ENCODE measurements around the gene ITK.

ITK gene

GRCh38 chr5:157180374-157181264, at the start of gene ITK:
Gene ITK (plus strand): TSS chr5:157180840. CDS start chr5:157180978, 138 bp downstream.
- peak; percentile 89 for DNase-seq

GRCh38 chr5:157130925-157131324, 49.7 kb upstream of the ITK start:
- DNase-seq = no peak

- no peak for DNase-seq
Observed at GRCh38 chr5:157132281-157132612, 48.4 kb upstream of the ITK start.

- no peak for DNase-seq
Observed at GRCh38 chr5:157137691-157138090, 42.9 kb upstream of the ITK start.

- peak; percentile 99 for DNase-seq
Observed at GRCh38 chr5:157142317-157143126, 38.1 kb upstream of the ITK start, which contains the start of gene MED7. Gene MED7 (minus strand): TSS chr5:157142865. CDS start chr5:157139431, 3,434 bp downstream.

GRCh38 chr5:157143127-157143971, 37.3 kb upstream of the ITK start:
- DNase-seq = peak; percentile 70

GRCh38 chr5:157148734-157149615, 31.7 kb upstream of the ITK start:
- peak; percentile 89 for DNase-seq

GRCh38 chr5:157150995-157151394, 29.6 kb upstream of the ITK start:
- no peak for DNase-seq

GRCh38 chr5:157155297-157155696, 25.3 kb upstream of the ITK start:
- no peak for DNase-seq

GRCh38 chr5:157157293-157157891, 23.2 kb upstream of the ITK start:
- DNase-seq = no peak

GRCh38 chr5:157159209-157159751, 21.4 kb upstream of the ITK start:
- peak; percentile 67 for DNase-seq

- peak; percentile 72 for DNase-seq
Observed at GRCh38 chr5:157160001-157160400, 20.6 kb upstream of the ITK start.

GRCh38 chr5:157161996-157162395, 18.6 kb upstream of the ITK start:
- DNase-seq = no peak

- DNase-seq = no peak
Observed at GRCh38 chr5:157162919-157163510, 17.6 kb upstream of the ITK start.

- peak; percentile 45 for DNase-seq
Observed at GRCh38 chr5:157164521-157164920, 16.1 kb upstream of the ITK start.

- no peak for DNase-seq
Observed at GRCh38 chr5:157165261-157165660, 15.4 kb upstream of the ITK start.

- no peak for DNase-seq
Observed at GRCh38 chr5:157165668-157166067, 15.0 kb upstream of the ITK start.

GRCh38 chr5:157166214-157167213, 14.1 kb upstream of the ITK start, which contains the start of gene GARIN3:
Gene GARIN3 (minus strand): TSS chr5:157166264. CDS start chr5:157166168, 96 bp downstream.
- no peak for DNase-seq

GRCh38 chr5:157167214-157167621, 13.4 kb upstream of the ITK start:
- DNase-seq = no peak
